SK-N-SH treated with all-trans-retinoic acid at 6 μM for 48 hours (cell line): ENCODE results near the gene PRKG1.

Experiments used
- CREB5 ChIP-seq: fragments of 250-450 bp; sonication (Bioruptor Pico); IDR thresholded peaks from 2 replicates; pipeline ENCODE4 v1.5.1; 2020; ENCODE audit warnings: low read depth, mild to moderate bottlenecking, moderate library complexity
- ISL1 ChIP-seq: fragments of 250-450 bp; sonication (Bioruptor Pico); IDR thresholded peaks from 2 replicates; pipeline ENCODE4 v2.1.2; 2022; ENCODE audit warnings: mild to moderate bottlenecking, moderate library complexity
- PATZ1 ChIP-seq: fragments of 250-450 bp; sonication (Bioruptor Pico); IDR thresholded peaks from 2 replicates; pipeline ENCODE4 v1.8.0; 2020; ENCODE audit warnings: mild to moderate bottlenecking, moderate library complexity, borderline replicate concordance
- RARB ChIP-seq: fragments of 250-450 bp; sonication (Bioruptor Pico); IDR thresholded peaks from 2 replicates; pipeline ENCODE4 v1.8.0; 2021; ENCODE audit warnings: mild to moderate bottlenecking, moderate library complexity
- TCF4 ChIP-seq: fragments of 250-450 bp; sonication (Bioruptor Pico); IDR thresholded peaks from 2 replicates; pipeline ENCODE4 v1.8.0; 2021; ENCODE audit warnings: mild to moderate bottlenecking, moderate library complexity, borderline replicate concordance

GRCh38 chr10:51878695-51879094 is 804.4 kb downstream of the PRKG1 start:
- no peak for TF ChIP-seq TCF4 (CRISPR knock-in tag)
- no peak for TF ChIP-seq PATZ1 (CRISPR knock-in tag)
- TF ChIP-seq RARB (CRISPR knock-in tag), result no peak
- TF ChIP-seq CREB5 (CRISPR knock-in tag), result no peak
- TF ChIP-seq ISL1 (CRISPR knock-in tag), result peak; percentile 51
